ENCODE data around the gene OR5B17. TPM values are rescaled to one million over a fixed set of nuclear protein-coding genes. Genes with fewer than 3 reads are reported as not detected.
"Not testable (repeated sequence)": the region's sequence is repeated elsewhere in the genome, so short reads cannot be mapped to it uniquely, and the experiment has no call there.

The OR5B17 gene
- total and polyA plus RNA-seq, 2 of the 8 experiments (the other 6 are each of a cell fraction or from before 2014, with no cell fraction given): not detected

- H3K36me3 ChIP-seq (ENCODE audit: control insufficient read depth in 2 of 4, insufficient read depth in 4 of 4, low read length in 3 of 4); H2AFZ ChIP-seq (ENCODE audit: low read length); CTCF ChIA-PET (ENCODE audit: partially characterized antibody); H2BK20ac ChIP-seq (ENCODE audit: low read length); H4K5ac ChIP-seq (ENCODE audit: insufficient read length, low read depth, low read length); DNase-seq (ENCODE audit: low read depth in 1 of 2, low spot score in 2 of 2); H2AK5ac ChIP-seq (ENCODE audit: low read depth, low read length); H3K27me3 ChIP-seq (replicated peaks in 1 of 4; ENCODE audit: control insufficient read depth in 3 of 4, extremely low read depth in 1 of 4, insufficient read depth in 3 of 4, low read length in 3 of 4); H3K23me2 ChIP-seq (ENCODE audit: low read depth, low read length); H3K18ac ChIP-seq (ENCODE audit: extremely low read depth, low read length); H3K23ac ChIP-seq (ENCODE audit: insufficient read length); H3K27ac ChIP-seq (ENCODE audit: low read depth, low read length); H2BK15ac ChIP-seq (ENCODE audit: low read length); H3K4me1 ChIP-seq (replicated peaks in 1 of 4; ENCODE audit: control insufficient read depth in 3 of 4, insufficient read depth in 4 of 4, low read length in 3 of 4); POLR2A ChIA-PET (ENCODE audit: partially characterized antibody); H2BK120ac ChIP-seq (replicated peaks; ENCODE audit: low read depth, low read length); H3K14ac ChIP-seq (ENCODE audit: insufficient read length); H3K56ac ChIP-seq (replicated peaks; ENCODE audit: insufficient read length, low read depth, low read length); H4K91ac ChIP-seq (replicated peaks; ENCODE audit: insufficient read length, low read length); H3K9ac ChIP-seq (replicated peaks in 1 of 4; ENCODE audit: extremely low read depth in 1 of 4, low read depth in 3 of 4, low read length in 3 of 4); H3K4me3 ChIP-seq (ENCODE audit: extremely low read depth in 1 of 4, insufficient read depth in 2 of 4, low read depth in 3 of 4, low read length in 4 of 4); H4K8ac ChIP-seq (ENCODE audit: extremely low read depth, insufficient read depth, low read length); H4K20me1 ChIP-seq (replicated peaks in 1 of 2; ENCODE audit: control insufficient read depth in 1 of 2, insufficient read depth in 2 of 2, low read length in 2 of 2); H3K4ac ChIP-seq (replicated peaks; ENCODE audit: insufficient read length, low read depth, low read length); H3K79me1 ChIP-seq (ENCODE audit: low read depth, low read length); H2BK12ac ChIP-seq (ENCODE audit: low read depth, low read length); H3K4me2 ChIP-seq (ENCODE audit: insufficient read depth in 1 of 2, low read depth in 2 of 2, low read length in 2 of 2); H2BK5ac ChIP-seq (ENCODE audit: low read depth, low read length); H3K79me2 ChIP-seq (ENCODE audit: control insufficient read depth in 1 of 2, insufficient read depth in 2 of 2, low read length in 2 of 2); FAIRE-seq: not testable (repeated sequence)
- WGBS, 2 experiments (ENCODE audit: extremely low coverage in 1 of 2, insufficient coverage in 1 of 2, insufficient read length in 1 of 2, insufficient replicate concordance in 2 of 2, low coverage in 1 of 2, low lambda C conversion rate in 2 of 2, missing lambda C conversion rate in 1 of 2): 100% methylated on average over 1 of the region's 2 CpGs; no CpG with 5 or more reads in 1 of the 2 experiments
- peaks cover 12 to 17% of the 10 kb centered on the region in 2 experiments for H3K9me3 ChIP-seq (ENCODE audit: insufficient read depth in 2 of 2, low read depth in 1 of 2, low read length in 1 of 2)
Measured at GRCh38 chr11:58399622-58400021, 40.8 kb upstream of the OR5B17 start.
